ENCODE results near the gene NDC80.

The NDC80 gene

GRCh38 chr18:2662990-2663389 is 91.6 kb downstream of the NDC80 start:
- H3K4me3 ChIP-seq (ENCODE audit: low read depth, low read length): no peak overlapping the region

Data from iPS-11a (cell line).